IMR-90 (cell line): ENCODE results near the gene TATDN2. TPM values are rescaled to one million over a fixed set of nuclear protein-coding genes. Genes with fewer than 3 reads are reported as not detected.

Source experiments
- ATAC-seq: fragments of 200-7000 bp; cut with Tn5 transposase; 2 replicates; pipeline ENCODE4 v1.9.1; 2020; ENCODE audit warnings: low read depth, mild to moderate bottlenecking, moderate library complexity
- BruUV-seq: library from RNA; stranded (reverse); fragments of 400-500 nt; replicated peaks from 2 replicates; lab custom pipeline; 2021; lab: Mats Ljungman, UMichigan
- CTCF ChIA-PET: fragments of 300-600 bp; formaldehyde crosslinking; extraction: SDS; loops from one replicate; lab custom pipeline; 2021; ENCODE audit warnings: antibody characterized with exemption; lab: Yijun Ruan, JAX
- POLR2A ChIA-PET: fragments of 300-600 bp; sonication (Branson Sonifier 250); formaldehyde crosslinking; loops from one replicate; lab custom pipeline; 2022; ENCODE audit warnings: antibody characterized with exemption; ENCODE audit not compliant: unreplicated experiment; lab: Charles Lee
- DNase-seq: peaks from one replicate; pipeline ENCODE4 v3.0.0; 2013
- H2AFZ ChIP-seq: replicated peaks from 2 replicates; pipeline ENCODE3; 2013; ENCODE audit warnings: low read length, mild to moderate bottlenecking; ENCODE audit not compliant: poor library complexity
- H2AK5ac ChIP-seq: 2 replicates; pipeline ENCODE4 v1.6.1; 2013; ENCODE audit warnings: low read depth, low read length, inconsistent platforms
- H2AK9ac ChIP-seq: replicated peaks from 2 replicates; pipeline ENCODE3; 2013; ENCODE audit warnings: mild to moderate bottlenecking, low read depth, low read length, moderate library complexity; ENCODE audit not compliant: poor library complexity
- H2BK120ac ChIP-seq: 2 replicates; pipeline ENCODE4 v1.6.1; 2013; ENCODE audit warnings: low read depth, low read length, inconsistent platforms
- H2BK15ac ChIP-seq: 3 replicates; pipeline ENCODE4 v1.6.1; 2013; ENCODE audit warnings: low read depth, low read length, inconsistent platforms
- H2BK20ac ChIP-seq: 2 replicates; pipeline ENCODE4 v1.6.1; 2013; ENCODE audit warnings: low read depth, mild to moderate bottlenecking, inconsistent platforms, low read length, moderate library complexity
- H2BK5ac ChIP-seq: 2 replicates; pipeline ENCODE4 v1.6.1; 2013; ENCODE audit warnings: mild to moderate bottlenecking, low read depth, low read length, inconsistent platforms; ENCODE audit not compliant: poor library complexity, severe bottlenecking
- H3K14ac ChIP-seq: replicated peaks from 2 replicates; pipeline ENCODE4 v1.6.1; 2013; ENCODE audit warnings: low read depth, low read length, inconsistent platforms
- H3K18ac ChIP-seq: 2 replicates; pipeline ENCODE4 v1.6.1; 2013; ENCODE audit warnings: low read depth, low read length, control low read depth
- H3K23ac ChIP-seq: 2 replicates; pipeline ENCODE4 v1.6.1; 2013; ENCODE audit warnings: low read depth, low read length, inconsistent platforms
- H3K27ac ChIP-seq: 2 replicates; pipeline ENCODE4 v1.5.1; 2013; ENCODE audit warnings: mild to moderate bottlenecking, control low read depth, low read length; ENCODE audit not compliant: insufficient read depth
- H3K27me3 ChIP-seq: 2 replicates; pipeline ENCODE4 v1.6.1; 2013; ENCODE audit warnings: low read length; ENCODE audit not compliant: control insufficient read depth, insufficient read depth
- H3K36me3 ChIP-seq: 2 replicates; pipeline ENCODE4 v1.6.1; 2013; ENCODE audit warnings: low read length, mixed read lengths; ENCODE audit not compliant: control insufficient read depth, insufficient read depth
- H3K4ac ChIP-seq: 2 replicates; pipeline ENCODE4 v1.6.1; 2013; ENCODE audit warnings: low read depth, low read length, inconsistent platforms
- H3K4me1 ChIP-seq: 2 replicates; pipeline ENCODE4 v1.6.1; 2013; ENCODE audit warnings: low read length, mixed read lengths; ENCODE audit not compliant: control insufficient read depth, insufficient read depth
- H3K4me2 ChIP-seq: 2 replicates; pipeline ENCODE4 v1.6.1; 2013; ENCODE audit warnings: low read depth, mild to moderate bottlenecking, control low read depth, low read length, moderate library complexity
- H3K4me3 ChIP-seq: 2 replicates; pipeline ENCODE4 v1.5.1; 2013; ENCODE audit warnings: low read depth, mild to moderate bottlenecking, control low read depth, low read length, moderate library complexity; ENCODE audit not compliant: insufficient read depth
- H3K56ac ChIP-seq: 2 replicates; pipeline ENCODE4 v1.6.1; 2013; ENCODE audit warnings: low read length, inconsistent platforms; ENCODE audit not compliant: insufficient read depth; ENCODE audit errors: extremely low read depth
- H3K79me1 ChIP-seq, 2 experiments: 2 replicates each; pipeline ENCODE4 v1.6.1; 2013; ENCODE audit warnings: low read length in 2 of 2, inconsistent platforms in 1 of 2, low read depth in 1 of 2
- H3K9ac ChIP-seq: 2 replicates; pipeline ENCODE4 v1.6.1; 2013; ENCODE audit warnings: low read depth, low read length, control low read depth
- H3K9me1 ChIP-seq: 2 replicates; pipeline ENCODE4 v1.6.1; 2013; ENCODE audit warnings: low read length, inconsistent platforms; ENCODE audit not compliant: insufficient read depth
- H3K9me3 ChIP-seq: 2 replicates; pipeline ENCODE4 v1.6.1; 2013; ENCODE audit warnings: low read length; ENCODE audit not compliant: control insufficient read depth, insufficient read depth
- H4K20me1 ChIP-seq: 2 replicates; pipeline ENCODE4 v1.6.1; 2013; ENCODE audit warnings: low read length, inconsistent platforms; ENCODE audit not compliant: insufficient read depth
- H4K5ac ChIP-seq: 2 replicates; pipeline ENCODE4 v1.6.1; 2013; ENCODE audit warnings: mild to moderate bottlenecking, low read depth, low read length, control low read depth
- H4K8ac ChIP-seq, 2 experiments: 2 replicates each; pipeline ENCODE4 v1.6.1; 2013; ENCODE audit warnings: low read depth in 2 of 2, low read length in 2 of 2, control low read depth in 1 of 2, inconsistent platforms in 1 of 2
- H4K91ac ChIP-seq: 2 replicates; pipeline ENCODE4 v1.6.1; 2013; ENCODE audit warnings: low read depth, low read length, inconsistent platforms; ENCODE audit not compliant: insufficient read depth
- NFE2L2 ChIP-seq: fragments of 150-350 bp; IDR thresholded peaks from 2 replicates; pipeline ENCODE4 v1.6.1; 2016; ENCODE audit warnings: low read depth, mild to moderate bottlenecking, low read length
- RCOR1 ChIP-seq: IDR thresholded peaks from 2 replicates; pipeline ENCODE4 v1.6.1; 2012; ENCODE audit warnings: mild to moderate bottlenecking, low read length, improper control_type of control experiment; ENCODE audit not compliant: insufficient replicate concordance
- RFX5 ChIP-seq: IDR thresholded peaks from 2 replicates; pipeline ENCODE4 v1.8.0; 2012; ENCODE audit warnings: low read depth, mild to moderate bottlenecking, low read length, moderate library complexity
- SMC3 ChIP-seq: fragments of 150-350 bp; IDR thresholded peaks from 2 replicates; pipeline ENCODE4 v1.6.1; 2016; ENCODE audit warnings: low read depth, mild to moderate bottlenecking, antibody characterized with exemption, low read length, moderate library complexity
- WGBS, 2 experiments: methylation state at CpG; one replicate each; pipeline versions ENCODE4 v1.1.5 to v1.1.7; 2013; ENCODE audit warnings: missing lambda C conversion rate in 2 of 2; ENCODE audit not compliant: insufficient read length in 1 of 2; ENCODE audit errors: extremely low coverage in 2 of 2; 5-methylcytosine and 5-hydroxymethylcytosine counted together
- dilution Hi-C: fragments of 300-500 bp; cut with HindIII; formaldehyde crosslinking; loops from one replicate; pipeline ENCODE4 v1.14.3; 2018; ENCODE audit warnings: low sequenced_read_pairs; ENCODE audit not compliant: unreplicated experiment
- in situ Hi-C: fragments of 300-500 bp; cut with MboI; formaldehyde crosslinking; loops from 3 replicates; pipeline ENCODE4 v1.14.3; 2019; ENCODE audit warnings: low sequenced_read_pairs, inconsistent platforms, mixed read lengths
- intact Hi-C: fragments of 100-400 bp; cut with micrococcal nuclease; formaldehyde crosslinking; loops from 2 replicates; pipeline ENCODE4 v1.10.0; 2022
- polyA plus RNA-seq, 3 experiments: library from polyadenylated mRNA; depleted of rRNA; stranded (reverse); fragments of >200 nt; gene quantifications; 2 replicates each; pipeline ENCODE4 v1.2.3, GENCODE V29; 2012; ENCODE audit warnings: low replicate concordance in 1 of 3
- total RNA-seq: library from RNA; depleted of rRNA; stranded (reverse); fragments of >200 nt; gene quantifications from 2 replicates; pipeline ENCODE4 v1.2.3, GENCODE V29; 2012

TATDN2 gene
- total and polyA plus RNA-seq, 2 of the 4 experiments (the other 2 are of a cell fraction) = 9.0 to 18.8 TPM

GRCh38 chr3:10245081-10245712 lies 3.1 kb upstream of the TATDN2 start:
- WGBS, 2 experiments = 89% methylated on average over 3 of the region's 6 CpGs; no CpG with 5 or more reads in 1 of the 2 experiments
- peaks cover 3% of the 10 kb centered on the region; the same call in 1 of the 2 replicates for H3K36me3 ChIP-seq
- H2AK5ac ChIP-seq = no peak overlapping the region
- no TSS peak for BruUV-seq
- no peak overlapping the region for H3K9ac ChIP-seq
- no peak overlapping the region for H4K5ac ChIP-seq
- no peak overlapping the region for H3K4me3 ChIP-seq
- no peak overlapping the region for H2BK15ac ChIP-seq
- no peak overlapping the region for H3K4ac ChIP-seq
- no peak overlapping the region for H3K27ac ChIP-seq
- no peak overlapping the region for H3K23ac ChIP-seq
- H3K9me1 ChIP-seq = 0 out of 2 replicates have a peak, but pooled peaks cover 2% of the 10 kb centered on the region
- no peaks in the 10 kb centered on the region for H3K27me3 ChIP-seq
- no peak overlapping the region for H2AK9ac ChIP-seq
- H3K79me1 ChIP-seq = peaks cover 7 to 16% of the 10 kb centered on the region in 2 experiments; a peak in 3 of 4 replicates
- H3K18ac ChIP-seq = no peak overlapping the region
- H3K14ac ChIP-seq = no peak overlapping the region
- H4K20me1 ChIP-seq = peaks cover 9% of the 10 kb centered on the region; the same call in 1 of the 2 replicates
- CTCF ChIA-PET = no interaction called here
- peaks cover 4% of the 10 kb centered on the region; the same call in 1 of the 2 replicates for H3K4me1 ChIP-seq
- POLR2A ChIA-PET = no interaction called here
- no peak overlapping the region for H4K91ac ChIP-seq
- DNase-seq (no peak), ATAC-seq (no peak)
- H2BK20ac ChIP-seq = no peak overlapping the region
- H3K9me3 ChIP-seq = 0 out of 2 replicates have a peak, but pooled peaks cover 4% of the 10 kb centered on the region
- no peak overlapping the region for H4K8ac ChIP-seq
- no peak overlapping the region for H2BK5ac ChIP-seq
- in situ Hi-C loops (no loop called here), dilution Hi-C loops (no loop called here), intact Hi-C loops (no loop called here)
- no peak overlapping the region for H3K4me2 ChIP-seq
- H2BK120ac ChIP-seq = no peak overlapping the region
- no peak overlapping the region for H2AFZ ChIP-seq
- no peak for TF ChIP-seq RCOR1
- no peak for TF ChIP-seq SMC3
- no peak for TF ChIP-seq RFX5
- no peak for TF ChIP-seq NFE2L2
- no peak overlapping the region for H3K56ac ChIP-seq
